ENCODE data around the gene MYL12A.
"Not testable (repeated sequence)": the region's sequence is repeated elsewhere in the genome, so short reads cannot be mapped to it uniquely, and the experiment has no call there.

Gene MYL12A

GRCh38 chr18:3247240-3248061 lies at the start of gene MYL12A:
Gene MYL12A (plus strand): TSS chr18:3247801. CDS start chr18:3253248, 5,447 bp downstream.
- H3K4me3 ChIP-seq: peak within 1 kb of the TSS; percentile 88
- peak within 1 kb of the TSS; percentile 99 for H3K9ac ChIP-seq (ENCODE audit: insufficient read length)
- no peaks in the 10 kb centered on the region for H3K9me3 ChIP-seq (ENCODE audit: low read depth, low read length)
- peak within 1 kb of the TSS; percentile 99 for H3K27ac ChIP-seq
- TF ChIP-seq FOXP2 (optimal IDR thresholded peaks at IDR 0.05; ENCODE audit: control extremely low read depth, extremely low read length, insufficient read depth) (peak; percentile 13), POLR2AphosphoS5 (IDR thresholded peaks at IDR 0.05; ENCODE audit: borderline replicate concordance, low read depth, low read length) (peak; percentile 86), EZH2 (IDR thresholded peaks at IDR 0.05) (no peak)
- DNase-seq (ENCODE audit: low read depth, low spot score): peak; percentile 93
- peaks cover 24% of the 10 kb centered on the region for H3K36me3 ChIP-seq (ENCODE audit: insufficient read depth, low read length)

- not testable (repeated sequence) for H3K36me3 ChIP-seq (ENCODE audit: insufficient read depth, low read length); H3K9me3 ChIP-seq (ENCODE audit: low read depth, low read length); H3K9ac ChIP-seq (ENCODE audit: insufficient read length); H3K4me3 ChIP-seq; DNase-seq (ENCODE audit: low read depth, low spot score); H3K27ac ChIP-seq
Measured at GRCh38 chr18:3198260-3198860, 49.2 kb upstream of the MYL12A start.

GRCh38 chr18:3199942-3200645 lies 47.5 kb upstream of the MYL12A start:
- Histone ChIP-seq H3K4me3 (no peak overlapping the region), H3K36me3 (ENCODE audit: insufficient read depth, low read length) (no peaks in the 10 kb centered on the region), H3K9me3 (ENCODE audit: low read depth, low read length) (no peaks in the 10 kb centered on the region), H3K9ac (ENCODE audit: insufficient read length) (no peak overlapping the region), H3K27ac (no peak overlapping the region)
- TF ChIP-seq EZH2 (IDR thresholded peaks at IDR 0.05) (no peak), POLR2AphosphoS5 (IDR thresholded peaks at IDR 0.05; ENCODE audit: borderline replicate concordance, low read depth, low read length) (no peak), FOXP2 (optimal IDR thresholded peaks at IDR 0.05; ENCODE audit: control extremely low read depth, extremely low read length, insufficient read depth) (no peak)
- no peak for DNase-seq (ENCODE audit: low read depth, low spot score)

GRCh38 chr18:3205239-3205638 lies 42.4 kb upstream of the MYL12A start:
- DNase-seq (ENCODE audit: low read depth, low spot score): no peak
- Histone ChIP-seq H3K9ac (ENCODE audit: insufficient read length) (no peak overlapping the region), H3K27ac (no peak overlapping the region), H3K4me3 (no peak overlapping the region), H3K9me3 (ENCODE audit: low read depth, low read length) (no peaks in the 10 kb centered on the region), H3K36me3 (ENCODE audit: insufficient read depth, low read length) (no peaks in the 10 kb centered on the region)
- no peak for TF ChIP-seq EZH2 (IDR thresholded peaks at IDR 0.05)

- Histone ChIP-seq H3K4me3 (no peak overlapping the region), H3K9ac (ENCODE audit: insufficient read length) (no peak overlapping the region), H3K36me3 (ENCODE audit: insufficient read depth, low read length) (no peaks in the 10 kb centered on the region), H3K27ac (no peak overlapping the region), H3K9me3 (ENCODE audit: low read depth, low read length) (no peaks in the 10 kb centered on the region)
- TF ChIP-seq EZH2 (IDR thresholded peaks at IDR 0.05) (no peak), FOXP2 (optimal IDR thresholded peaks at IDR 0.05; ENCODE audit: control extremely low read depth, extremely low read length, insufficient read depth) (no peak), POLR2AphosphoS5 (IDR thresholded peaks at IDR 0.05; ENCODE audit: borderline replicate concordance, low read depth, low read length) (no peak)
- DNase-seq (ENCODE audit: low read depth, low spot score): no peak
Measured at GRCh38 chr18:3207565-3207964, 40.0 kb upstream of the MYL12A start.

GRCh38 chr18:3209859-3210569 lies 37.6 kb upstream of the MYL12A start:
- DNase-seq (ENCODE audit: low read depth, low spot score): no peak
- no peak for TF ChIP-seq FOXP2 (optimal IDR thresholded peaks at IDR 0.05; ENCODE audit: control extremely low read depth, extremely low read length, insufficient read depth)
- no peak for TF ChIP-seq POLR2AphosphoS5 (IDR thresholded peaks at IDR 0.05; ENCODE audit: borderline replicate concordance, low read depth, low read length)
- TF ChIP-seq EZH2 (IDR thresholded peaks at IDR 0.05): no peak
- Histone ChIP-seq H3K4me3 (no peak overlapping the region), H3K9me3 (ENCODE audit: low read depth, low read length) (no peaks in the 10 kb centered on the region), H3K36me3 (ENCODE audit: insufficient read depth, low read length) (no peaks in the 10 kb centered on the region), H3K9ac (ENCODE audit: insufficient read length) (no peak overlapping the region), H3K27ac (no peak overlapping the region)

GRCh38 chr18:3211236-3211992 lies 36.2 kb upstream of the MYL12A start:
- TF ChIP-seq EZH2 (IDR thresholded peaks at IDR 0.05) (no peak), POLR2AphosphoS5 (IDR thresholded peaks at IDR 0.05; ENCODE audit: borderline replicate concordance, low read depth, low read length) (no peak), FOXP2 (optimal IDR thresholded peaks at IDR 0.05; ENCODE audit: control extremely low read depth, extremely low read length, insufficient read depth) (no peak)
- no peak for DNase-seq (ENCODE audit: low read depth, low spot score)
- Histone ChIP-seq H3K9ac (ENCODE audit: insufficient read length) (peak overlapping the region; percentile 2), H3K36me3 (ENCODE audit: insufficient read depth, low read length) (no peaks in the 10 kb centered on the region), H3K27ac (peak overlapping the region; percentile 86), H3K9me3 (ENCODE audit: low read depth, low read length) (no peaks in the 10 kb centered on the region), H3K4me3 (peak overlapping the region; percentile 39)

Data from SK-N-MC (cell line).